ENCODE data around the gene DNAJC27. TPM values are rescaled to one million over a fixed set of nuclear protein-coding genes. Genes with fewer than 3 reads are reported as not detected.

Gene DNAJC27
- polyA plus RNA-seq, 1 of the 3 experiments (the other 2 are of a cell fraction): 2.4 TPM

DNA sequence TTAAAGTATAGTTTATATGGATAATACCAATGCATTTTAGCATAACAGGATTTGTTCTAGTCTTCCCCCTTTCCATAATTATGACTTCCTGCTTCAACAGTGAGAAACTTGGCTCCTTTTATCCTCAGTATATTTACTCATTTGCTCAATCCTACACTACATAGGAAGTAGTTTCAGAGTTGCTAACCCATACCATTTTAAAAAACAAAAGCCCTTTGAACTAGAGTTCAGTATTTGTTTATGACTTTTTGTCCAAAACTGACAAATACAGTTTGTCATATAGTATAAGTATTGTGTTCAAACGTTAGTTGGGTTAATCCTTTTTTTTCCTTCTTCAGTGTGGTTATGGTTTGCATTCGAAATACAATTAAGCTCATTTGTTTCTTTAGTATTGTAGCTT lies 5.9 kb upstream of the DNAJC27 start:
- Histone ChIP-seq H3K9me2 (no peaks in the 10 kb centered on the region), H4K20me1 (ENCODE audit: insufficient read depth) (no peaks in the 10 kb centered on the region), H2AFZ (ENCODE audit: low read depth) (no peak overlapping the region), H3K9ac (no peak overlapping the region), H3F3A (replicated peaks; ENCODE audit: insufficient read depth) (peaks cover 3% of the 10 kb centered on the region), H3K4me3 (ENCODE audit: low read depth in 2 of 2, low read length in 1 of 2) (no peak overlapping the region), H3K27ac (ENCODE audit: low read depth in 2 of 2, low read length in 1 of 2) (no peak overlapping the region), H3K4me1 (ENCODE audit: control insufficient read depth in 1 of 2, insufficient read depth in 2 of 2, low read depth in 1 of 2, low read length in 1 of 2) (peaks cover 5 to 10% of the 10 kb centered on the region in 2 experiments; a peak in 3 of 4 replicates), H3K79me2 (ENCODE audit: insufficient read depth) (peaks cover 17% of the 10 kb centered on the region), H3K27me3 (ENCODE audit: insufficient read depth) (no peaks in the 10 kb centered on the region), H3K4me2 (no peak overlapping the region), H3K9me3 (no peaks in the 10 kb centered on the region), H3K36me3 (replicated peaks in 1 of 2; ENCODE audit: control insufficient read depth in 1 of 2, insufficient read depth in 2 of 2, low read length in 1 of 2) (no peaks in the 10 kb centered on the region)
- CTCF ChIA-PET: interaction anchor here (1.4 to 8.0 kb wide), 4 partner anchors 64 to 251 kb away, joined by 3 to 519 read pairs (median 3); partner anchors contain the start of gene EFR3B
- TF ChIP-seq EZH2phosphoT487 (IDR thresholded peaks at IDR 0.05; ENCODE audit: borderline replicate concordance, low read depth): no peak
- POLR2A ChIA-PET: no interaction called here
- WGBS (ENCODE audit: low lambda C conversion rate): 85% methylated on average over 2 of the region's 2 CpGs
- DNase-seq: no peak

GRCh38 chr2:24973812-24974211 lies 2.1 kb upstream of the DNAJC27 start:
- no peaks in the 10 kb centered on the region for H3K9me3 ChIP-seq
- 0 out of 4 replicates have a peak overlapping the region, but pooled peaks of 1 of the 2 experiments have one; percentile 1 for H3K27ac ChIP-seq (ENCODE audit: low read depth in 2 of 2, low read length in 1 of 2)
- H3K79me2 ChIP-seq (ENCODE audit: insufficient read depth): peaks cover 48% of the 10 kb centered on the region
- TF ChIP-seq USF1 (IDR thresholded peaks at IDR 0.05; ENCODE audit: borderline replicate concordance, low read depth): no peak
- peak; percentile 54; the same call in 1 of the 2 replicates for TF ChIP-seq GATA2 (CRISPR knock-in tag; IDR thresholded peaks at IDR 0.05)
- TF ChIP-seq MXI1 (IDR thresholded peaks at IDR 0.05; ENCODE audit: low read depth, low read length): peak; percentile 67
- no peak overlapping the region for H3K4me3 ChIP-seq (ENCODE audit: low read depth in 2 of 2, low read length in 1 of 2)
- H3K4me2 ChIP-seq: peak overlapping the region; percentile 77; the same call in 1 of the 2 replicates
- ChIA-PET CTCF (interaction anchor here (1.3 to 8.0 kb wide), 7 partner anchors 11 to 255 kb away, joined by 3 to 519 read pairs (median 7); no protein-coding TSS in a partner anchor), POLR2A (no interaction called here)
- H3K27me3 ChIP-seq (ENCODE audit: insufficient read depth): no peaks in the 10 kb centered on the region
- H4K20me1 ChIP-seq (ENCODE audit: insufficient read depth): no peaks in the 10 kb centered on the region
- peaks cover 3% of the 10 kb centered on the region for H3F3A ChIP-seq (replicated peaks; ENCODE audit: insufficient read depth)
- WGBS (ENCODE audit: low lambda C conversion rate): 81% methylated on average over 4 of the region's 4 CpGs
- H3K9ac ChIP-seq: no peak overlapping the region
- peaks cover 5 to 12% of the 10 kb centered on the region in 2 experiments; a peak in 3 of 4 replicates for H3K4me1 ChIP-seq (ENCODE audit: control insufficient read depth in 1 of 2, insufficient read depth in 2 of 2, low read depth in 1 of 2, low read length in 1 of 2)
- peak; percentile 39 for DNase-seq
- no peaks in the 10 kb centered on the region for H3K9me2 ChIP-seq
- H3K36me3 ChIP-seq (replicated peaks in 1 of 2; ENCODE audit: control insufficient read depth in 1 of 2, insufficient read depth in 2 of 2, low read length in 1 of 2): no peaks in the 10 kb centered on the region
- no peak overlapping the region for H2AFZ ChIP-seq (ENCODE audit: low read depth)

- Histone ChIP-seq H3K27me3 (ENCODE audit: insufficient read depth) (no peaks in the 10 kb centered on the region), H3K4me3 (ENCODE audit: low read depth in 2 of 2, low read length in 1 of 2) (peak overlapping the region; percentile 87 to 93), H3K9me3 (no peaks in the 10 kb centered on the region), H3K9me2 (no peaks in the 10 kb centered on the region), H3K4me2 (peak overlapping the region; percentile 77), H3F3A (replicated peaks; ENCODE audit: insufficient read depth) (peaks cover 3% of the 10 kb centered on the region), H2AFZ (ENCODE audit: low read depth) (peak overlapping the region; percentile 47), H3K9ac (peak overlapping the region; percentile 96), H3K79me2 (ENCODE audit: insufficient read depth) (peaks cover 48% of the 10 kb centered on the region), H3K36me3 (replicated peaks in 1 of 2; ENCODE audit: control insufficient read depth in 1 of 2, insufficient read depth in 2 of 2, low read length in 1 of 2) (no peaks in the 10 kb centered on the region), H3K27ac (ENCODE audit: low read depth in 2 of 2, low read length in 1 of 2) (peak overlapping the region; percentile 94 to 95), H3K4me1 (ENCODE audit: control insufficient read depth in 1 of 2, insufficient read depth in 2 of 2, low read depth in 1 of 2, low read length in 1 of 2) (peaks cover 5 to 12% of the 10 kb centered on the region in 2 experiments; a peak in 3 of 4 replicates), H4K20me1 (ENCODE audit: insufficient read depth) (no peaks in the 10 kb centered on the region)
- CTCF ChIA-PET: interaction anchor here (0.8 to 8.0 kb wide), 8 partner anchors 13 to 256 kb away, joined by 3 to 519 read pairs (median 6); no protein-coding TSS in a partner anchor
- DNase-seq: peak; percentile 50
- POLR2A ChIA-PET: interaction anchor here (0.6 to 1.0 kb wide), 2 partner anchors 52 to 69 kb away, joined by 3 read pairs; no protein-coding TSS in a partner anchor
- TF ChIP-seq TEAD4 (IDR thresholded peaks at IDR 0.05; ENCODE audit: borderline replicate concordance, insufficient read depth) (no peak), SMC3 (IDR thresholded peaks at IDR 0.05; ENCODE audit: low read depth, low read length) (0 out of 2 replicates have a peak, but pooled peaks have one; percentile 12), JUND (IDR thresholded peaks at IDR 0.05) (no peak), MXI1 (IDR thresholded peaks at IDR 0.05; ENCODE audit: low read depth, low read length) (peak; percentile 11), YY1 (IDR thresholded peaks at IDR 0.05; ENCODE audit: low read depth) (peak; percentile 80; the same call in 1 of the 2 replicates)
- TF ChIP-seq, protein P1, sequence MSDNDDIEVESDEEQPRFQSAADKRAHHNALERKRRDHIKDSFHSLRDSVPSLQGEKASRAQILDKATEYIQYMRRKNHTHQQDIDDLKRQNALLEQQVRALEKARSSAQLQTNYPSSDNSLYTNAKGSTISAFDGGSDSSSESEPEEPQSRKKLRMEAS (IDR thresholded peaks at IDR 0.05; ENCODE audit: low read depth): peak; percentile 65
- WGBS (ENCODE audit: low lambda C conversion rate): 3% methylated on average over 19 of the region's 19 CpGs
Observed at GRCh38 chr2:24972315-24972961, 683 bp upstream of the DNAJC27 start.
